CD4-positive, alpha-beta T cell treated with Interleukin-1 beta for 1 hour (primary cell): Measurements from ENCODE around the gene FRG2.
A peak's percentile ranks its signal among the peaks of the same experiment; 100 is the strongest.
"Not testable (repeated sequence)": the region's sequence is repeated elsewhere in the genome, so short reads cannot be mapped to it uniquely, and the experiment has no call there.

Experiments
- DNase-seq, 2 donors: peaks; one replicate each; pipeline ENCODE4 v3.0.0-alpha.2; 2020 to 2022

Gene FRG2

DNA sequence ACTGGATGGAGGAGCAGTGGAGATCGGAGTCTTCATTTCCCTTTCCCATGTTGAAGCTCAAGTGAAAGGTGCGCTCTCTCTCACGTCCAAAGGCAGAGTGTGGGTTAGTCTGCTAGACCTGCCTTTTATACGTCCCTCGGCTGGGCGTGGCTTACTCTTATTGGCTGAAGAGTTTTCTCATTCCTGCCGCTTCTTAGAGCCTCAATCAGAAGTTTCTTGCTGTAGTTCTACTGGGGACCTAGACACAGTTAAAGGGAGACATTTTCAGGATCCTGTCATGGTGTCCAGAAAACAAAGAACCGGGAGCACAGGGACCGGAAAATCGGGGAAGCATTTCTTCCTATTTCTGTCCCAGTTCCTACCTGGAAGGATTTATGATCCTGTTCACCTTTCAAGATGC, at the start of gene FRG2:
Gene FRG2 (minus strand): TSS at position 101 of the 400 bp plus-strand sequence. CDS start 52 bp downstream, at position 49.
- DNase-seq: not testable (repeated sequence)

- not testable (repeated sequence) for DNase-seq
Measured at GRCh38 chr4:190068351-190068750, 41.3 kb upstream of the FRG2 start.

DNA sequence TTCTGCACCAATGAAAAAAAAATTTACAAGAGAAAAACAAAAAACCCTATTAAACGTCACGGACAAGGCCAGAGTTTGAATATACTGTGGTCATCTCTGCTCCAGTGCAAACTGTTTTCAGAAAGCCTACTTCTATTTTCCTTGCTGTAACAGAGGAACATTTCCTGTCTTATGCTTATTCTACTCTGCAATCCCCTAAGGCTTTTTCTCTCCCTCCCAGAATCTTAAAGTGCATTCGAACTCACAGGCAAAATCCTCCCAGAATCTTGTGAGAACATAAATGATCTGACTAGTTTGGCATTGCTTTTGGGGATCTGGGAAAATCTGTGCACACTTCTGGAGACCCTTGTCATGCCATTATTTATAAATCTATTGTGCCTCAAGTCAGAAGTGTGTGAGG, 37.7 kb upstream of the FRG2 start:
- DNase-seq: not testable (repeated sequence)

DNA sequence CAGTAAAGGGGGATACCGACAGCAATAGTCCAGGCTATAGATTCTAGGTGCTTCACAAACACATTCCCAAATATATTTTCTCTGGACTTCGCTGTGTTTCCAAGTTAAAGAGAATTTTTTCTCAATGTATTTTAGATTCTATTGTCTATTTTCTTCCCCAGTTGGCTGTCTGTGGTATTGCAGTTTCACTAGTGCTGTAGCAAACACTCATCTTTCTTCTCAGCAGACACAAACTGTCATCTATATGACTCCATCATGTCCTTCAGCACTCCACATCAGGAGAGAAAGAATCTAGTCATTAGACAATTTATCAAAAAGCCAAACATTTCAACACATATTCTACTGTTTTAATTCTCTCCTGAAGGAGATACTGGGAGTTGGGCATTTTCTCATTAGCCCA, 37.3 kb upstream of the FRG2 start, which contains the start of gene DBET:
Gene DBET (plus strand): TSS at position 161 of the 400 bp plus-strand sequence.
- DNase-seq: not testable (repeated sequence)

- DNase-seq: not testable (repeated sequence)
Measured at GRCh38 chr4:190058997-190059396, 31.9 kb upstream of the FRG2 start.

DNA sequence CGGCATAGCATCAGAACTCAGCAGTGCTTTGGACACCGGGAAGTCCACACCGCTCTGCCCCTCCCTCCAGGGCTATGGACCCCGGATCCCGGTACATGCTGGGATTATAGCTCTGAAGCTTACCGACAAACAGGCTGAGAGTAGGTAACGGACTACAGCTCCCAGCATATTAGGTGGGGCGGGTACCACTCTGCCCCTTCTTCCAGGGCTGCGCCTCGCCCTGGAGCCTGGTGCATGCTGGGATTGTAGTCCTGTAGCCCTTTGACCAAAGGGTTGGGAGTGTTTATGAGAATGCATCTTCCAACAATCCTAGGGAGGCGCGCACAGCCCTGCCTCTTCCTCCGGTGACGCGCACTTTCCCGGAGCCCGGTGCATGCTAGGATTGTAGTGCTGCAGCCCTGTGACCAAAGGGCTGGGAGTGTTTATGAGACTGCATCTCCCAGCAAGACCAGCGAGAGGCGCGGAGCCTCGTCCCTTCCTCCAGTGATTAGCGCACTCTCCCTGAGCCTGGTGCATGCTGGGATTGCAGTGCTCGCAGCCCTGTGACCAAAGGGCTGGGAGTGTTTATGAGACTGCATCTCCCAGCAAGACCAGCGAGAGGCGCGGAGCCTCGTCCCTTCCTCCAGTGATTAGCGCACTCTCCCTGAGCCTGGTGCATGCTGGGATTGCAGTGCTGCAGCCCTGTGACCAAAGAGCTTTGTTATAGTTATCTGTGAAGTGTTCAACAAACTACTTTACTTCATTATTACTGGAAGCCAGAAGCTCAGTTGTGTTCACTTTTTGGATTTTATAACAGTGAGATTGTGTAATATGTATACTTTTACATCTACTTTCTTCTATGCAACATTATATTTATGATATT, 22.6 kb upstream of the FRG2 start:
- peak in 1 of 2 donors; percentile 16 for DNase-seq

DNA sequence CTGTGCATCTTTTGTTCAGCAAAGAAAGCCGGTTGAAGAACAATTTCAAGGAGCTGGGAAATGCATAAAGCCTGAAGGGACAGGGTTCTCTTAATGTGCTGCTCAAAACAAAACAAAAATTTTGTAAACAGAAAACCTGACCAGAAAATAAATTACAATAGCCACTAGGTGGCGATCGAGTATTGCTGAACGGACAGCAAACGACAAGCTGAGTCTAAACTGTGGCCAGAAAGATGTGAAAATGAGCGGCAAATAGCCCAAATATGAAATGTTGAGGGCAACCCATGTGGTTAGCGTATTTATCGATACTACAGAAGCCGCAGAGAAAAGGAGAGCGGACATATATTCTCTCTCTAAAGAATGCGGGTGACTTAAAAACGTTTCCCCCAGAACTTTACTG, 20.6 kb upstream of the FRG2 start:
- DNase-seq: not testable (repeated sequence)

DNA sequence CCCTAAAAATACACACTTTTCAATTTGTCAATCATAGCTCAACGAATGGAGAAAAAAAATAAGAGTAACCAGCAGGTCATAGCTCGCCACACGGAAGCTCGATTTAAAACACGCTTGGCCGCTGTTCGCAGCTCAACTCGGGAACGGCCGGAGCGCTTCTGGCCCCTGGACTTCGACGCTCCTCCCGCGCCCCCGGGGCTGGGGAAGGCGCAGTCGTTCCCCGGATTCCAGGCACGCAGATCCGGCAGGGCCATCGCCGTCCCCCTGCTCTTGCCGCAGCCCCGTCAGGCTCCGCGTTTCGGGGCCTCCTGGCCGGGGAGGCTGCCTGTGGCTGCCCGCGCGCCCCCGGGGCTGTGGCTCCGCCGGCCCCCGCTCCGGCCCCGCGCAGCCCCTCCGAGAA, 13.8 kb upstream of the FRG2 start:
- not testable (repeated sequence) for DNase-seq

GRCh38 chr4:190037704-190038388, 10.8 kb upstream of the FRG2 start:
- DNase-seq: peak in 1 of 2 donors; percentile 22

DNA sequence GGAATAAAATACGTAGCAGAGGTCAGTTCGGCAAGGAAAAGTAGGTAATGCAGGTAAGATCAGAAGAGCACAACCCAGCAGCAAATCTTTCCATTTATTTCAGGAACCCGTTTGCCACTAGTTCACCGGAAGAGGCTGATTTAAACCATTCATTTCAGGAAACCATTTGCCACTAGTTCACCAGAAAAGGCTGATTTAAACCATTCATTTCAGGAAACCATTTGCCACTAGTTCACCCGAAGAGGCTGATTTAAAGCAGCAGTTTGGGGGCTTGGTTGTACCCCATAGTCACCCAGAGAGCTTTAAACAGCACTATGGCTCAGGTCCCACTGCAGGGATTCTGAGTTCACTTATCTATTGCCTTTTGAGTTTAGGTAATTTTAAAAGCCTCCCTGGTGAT, 4.2 kb upstream of the FRG2 start:
- not testable (repeated sequence) for DNase-seq

DNA sequence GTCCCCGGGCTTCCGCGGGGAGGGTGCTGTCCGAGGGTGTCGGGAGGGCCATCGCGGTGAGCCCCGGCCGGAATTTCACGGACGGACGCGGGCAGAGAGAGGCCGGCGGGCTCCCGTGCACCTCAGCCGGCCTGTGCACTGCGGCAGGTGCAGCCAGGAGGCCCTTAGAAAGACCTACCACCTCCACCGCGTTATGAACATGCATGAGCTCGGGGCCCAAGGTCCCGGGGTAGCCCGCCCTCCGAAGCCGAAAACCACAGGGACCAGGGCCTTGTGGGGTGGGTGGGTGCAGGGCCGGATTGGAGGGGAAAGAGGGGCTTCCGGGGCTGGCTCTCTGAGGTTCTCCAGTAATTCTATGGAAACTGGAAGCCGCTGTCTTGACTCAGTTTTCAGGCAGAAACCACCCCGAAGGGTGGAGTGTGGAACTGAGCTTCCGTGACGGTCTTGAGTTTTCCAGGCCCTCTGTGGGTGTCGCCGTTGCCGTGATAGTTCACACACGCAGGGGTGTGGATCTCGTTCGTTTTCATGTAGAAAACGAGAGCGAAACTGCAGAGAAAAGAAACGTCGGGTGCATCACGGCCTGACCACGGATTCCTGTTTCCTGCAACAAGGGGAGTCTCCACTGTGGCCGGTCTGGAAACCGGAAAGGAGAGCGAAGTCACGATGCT, 4.3 kb downstream of the FRG2 start:
- DNase-seq: peak in 1 of 2 donors; percentile 2

GRCh38 chr4:190021973-190022372, 5.1 kb downstream of the FRG2 start:
- not testable (repeated sequence) for DNase-seq

- peak in 1 of 2 donors; percentile 13 for DNase-seq
Measured at GRCh38 chr4:190020790-190021717, 6.0 kb downstream of the FRG2 start.

- not testable (repeated sequence) for DNase-seq
Measured at GRCh38 chr4:190019859-190020463, 7.1 kb downstream of the FRG2 start.

GRCh38 chr4:190019023-190019858, 7.8 kb downstream of the FRG2 start:
- no peak for DNase-seq

DNA sequence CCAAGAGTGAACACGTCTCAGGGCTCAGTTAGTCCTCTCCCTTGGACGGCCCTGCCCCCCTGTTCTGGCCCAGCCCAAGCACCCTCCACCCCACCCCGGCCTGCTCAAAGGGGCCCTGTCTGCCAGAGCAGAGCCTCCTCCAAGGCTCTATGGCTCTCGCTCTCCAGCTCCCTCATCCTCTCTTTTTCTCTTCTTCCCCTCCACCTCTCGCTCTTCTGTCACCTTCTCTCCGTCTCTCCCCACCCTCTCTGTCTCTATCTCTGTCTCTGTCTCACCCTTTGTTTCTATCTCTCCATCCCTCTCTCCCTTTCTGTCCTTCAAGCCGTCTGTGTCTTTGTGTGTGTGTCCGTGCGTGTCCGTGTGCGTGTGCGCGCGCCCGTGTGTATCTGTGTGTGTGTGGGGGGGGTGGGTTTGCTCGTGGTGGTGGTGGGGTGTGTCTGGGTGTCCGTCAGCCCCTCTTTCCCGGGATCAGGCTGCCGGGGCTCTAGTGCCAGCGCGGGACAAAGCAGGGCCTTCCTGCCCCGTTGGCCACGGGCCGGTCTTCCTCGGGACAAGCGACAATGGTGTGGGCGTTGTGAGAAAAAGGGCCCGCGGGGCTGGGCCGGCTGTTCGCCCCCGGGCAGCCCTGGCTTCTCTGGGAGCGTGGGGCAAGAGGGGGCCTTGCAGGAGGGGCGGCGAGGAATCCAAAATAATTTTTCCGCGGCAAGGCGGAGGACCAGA, 8.7 kb downstream of the FRG2 start:
- no peak for DNase-seq

GRCh38 chr4:190017357-190018200, 9.5 kb downstream of the FRG2 start:
- DNase-seq: no peak

GRCh38 chr4:190016369-190017289, 10.4 kb downstream of the FRG2 start:
- no peak for DNase-seq
